ENCODE results near the gene ARRDC2.
"Not testable (repeated sequence)": the region's sequence is repeated elsewhere in the genome, so short reads cannot be mapped to it uniquely, and the experiment has no call there.

ARRDC2 gene

DNA sequence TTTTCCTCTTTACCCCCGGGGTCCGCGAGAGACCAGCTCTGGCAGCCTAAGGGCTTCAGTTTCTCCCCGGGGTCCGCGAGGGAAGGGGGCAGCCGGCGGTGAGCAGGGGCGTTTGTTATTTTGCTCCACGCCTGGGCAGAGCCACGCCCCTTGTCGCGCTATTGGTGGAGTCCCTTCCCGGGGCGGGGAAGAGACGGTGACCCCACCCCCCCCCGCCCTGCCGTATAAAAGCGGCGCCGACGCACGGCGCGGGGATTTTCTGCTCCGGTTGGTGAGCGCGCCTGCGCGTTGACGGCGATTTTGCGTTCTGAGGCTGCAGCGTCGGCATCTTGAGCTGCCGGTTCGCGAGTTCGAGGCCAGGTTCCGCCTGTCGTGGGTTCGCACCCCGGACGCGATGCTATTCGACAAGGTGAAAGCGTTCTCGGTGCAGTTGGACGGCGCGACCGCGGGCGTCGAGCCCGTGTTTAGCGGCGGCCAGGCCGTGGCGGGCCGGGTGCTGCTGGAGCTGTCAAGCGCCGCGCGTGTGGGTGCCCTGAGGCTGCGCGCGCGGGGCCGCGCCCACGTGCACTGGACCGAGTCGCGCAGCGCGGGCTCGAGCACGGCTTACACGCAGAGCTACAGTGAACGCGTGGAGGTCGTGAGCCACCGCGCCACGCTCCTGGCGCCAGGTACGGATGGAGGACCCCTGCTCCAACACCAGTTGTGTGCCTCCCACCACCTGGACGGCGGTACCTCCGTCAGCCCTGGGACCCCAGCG, at the start of gene ARRDC2:
Gene ARRDC2, plus strand, starts transcription at position 254 of the 757 bp plus-strand sequence. Its CDS starts 141 bp downstream, at position 395.
- DNase-seq, result peak; percentile 95

DNA sequence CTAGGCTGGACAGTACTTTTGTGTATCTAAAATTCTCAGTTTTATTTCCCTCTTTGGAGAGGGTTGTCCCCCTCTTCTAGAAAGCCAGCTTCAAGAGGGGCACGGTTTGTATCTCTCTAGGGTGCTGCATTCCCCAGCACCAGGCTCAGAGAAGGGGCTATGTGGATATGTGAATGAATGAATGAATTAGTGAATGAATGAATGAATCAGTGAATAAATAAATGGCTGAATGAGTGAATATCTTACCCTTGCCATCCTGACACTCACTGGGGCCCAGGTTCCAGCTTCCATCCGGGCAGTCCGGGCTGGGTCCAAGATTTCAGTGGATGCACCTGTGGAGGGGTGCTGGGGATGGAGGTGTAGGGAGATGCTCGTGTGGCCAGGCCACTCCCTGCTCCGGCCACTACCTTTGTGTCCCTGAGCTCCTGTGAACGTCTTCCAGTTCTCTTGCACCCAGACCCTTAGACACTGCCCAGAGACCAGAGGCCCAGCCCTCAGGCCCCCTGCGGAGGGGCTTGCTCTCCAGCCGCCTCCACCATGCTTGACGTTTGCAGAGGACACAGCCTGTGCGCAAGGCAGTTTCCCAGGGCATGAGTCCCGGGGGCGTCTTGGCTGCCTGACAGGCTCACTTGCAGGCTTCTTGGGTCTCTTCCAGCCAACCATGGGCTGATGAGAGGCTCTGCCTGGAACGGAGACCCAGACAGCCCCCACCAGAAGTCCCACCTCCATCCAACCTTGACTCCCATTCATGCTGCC, 43.9 kb upstream of the ARRDC2 start:
- DNase-seq, result no peak

DNA sequence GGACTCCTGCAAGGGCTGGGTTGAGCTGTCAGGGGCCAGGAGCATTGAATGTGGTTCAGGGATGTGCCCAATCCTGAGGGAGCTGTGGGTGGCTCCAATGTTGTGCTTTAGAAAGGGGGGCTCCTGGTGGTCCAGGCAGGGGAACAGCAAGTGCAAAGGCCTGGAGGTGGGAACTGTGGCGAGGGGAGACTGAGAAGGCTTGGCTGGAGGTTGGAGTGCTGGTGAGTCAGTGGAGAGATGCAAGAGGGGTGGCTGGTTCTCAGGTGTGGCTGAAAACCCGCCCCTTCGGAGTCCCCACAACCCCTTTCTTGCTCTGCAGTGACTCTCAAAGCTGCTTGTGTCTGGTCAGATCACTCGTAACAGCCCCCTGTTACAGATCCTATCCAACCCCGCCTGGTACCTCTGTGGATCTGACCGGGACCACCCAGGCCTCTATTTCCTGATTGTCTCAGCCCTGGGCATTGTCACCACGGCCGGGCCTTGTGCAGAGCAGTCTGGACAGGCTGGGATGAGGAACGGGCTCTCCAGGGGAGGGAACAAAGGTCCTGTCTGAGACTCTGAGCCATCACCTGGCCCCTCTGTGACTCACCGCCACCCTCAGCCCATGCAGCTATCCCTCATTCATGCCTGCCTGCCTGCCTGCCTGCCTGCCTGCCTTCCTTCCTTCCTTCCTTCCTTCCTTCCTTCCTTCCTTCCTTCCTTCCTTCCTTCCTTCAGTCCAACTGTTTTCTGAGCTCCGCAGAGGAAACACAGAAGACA, 42.4 kb upstream of the ARRDC2 start:
- DNase-seq, result no peak

DNA sequence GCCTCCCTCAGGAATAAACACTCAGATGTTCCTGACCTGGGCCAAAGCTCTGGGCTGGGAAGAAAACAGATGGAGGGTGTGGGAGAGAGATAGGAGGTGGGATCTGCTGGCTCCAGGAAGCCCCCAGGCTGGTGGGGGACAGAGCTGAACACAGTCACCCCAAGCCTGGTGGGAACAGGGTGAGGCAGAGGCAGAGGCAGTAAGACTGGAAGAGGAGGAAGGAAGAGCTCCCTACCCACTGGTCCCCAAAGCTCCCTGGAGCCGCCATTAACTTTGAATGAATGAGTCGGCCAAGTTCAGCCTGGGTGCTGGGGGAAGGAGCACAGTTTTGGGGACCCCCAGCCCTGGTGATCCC, 41.9 kb upstream of the ARRDC2 start:
- DNase-seq, result no peak

DNA sequence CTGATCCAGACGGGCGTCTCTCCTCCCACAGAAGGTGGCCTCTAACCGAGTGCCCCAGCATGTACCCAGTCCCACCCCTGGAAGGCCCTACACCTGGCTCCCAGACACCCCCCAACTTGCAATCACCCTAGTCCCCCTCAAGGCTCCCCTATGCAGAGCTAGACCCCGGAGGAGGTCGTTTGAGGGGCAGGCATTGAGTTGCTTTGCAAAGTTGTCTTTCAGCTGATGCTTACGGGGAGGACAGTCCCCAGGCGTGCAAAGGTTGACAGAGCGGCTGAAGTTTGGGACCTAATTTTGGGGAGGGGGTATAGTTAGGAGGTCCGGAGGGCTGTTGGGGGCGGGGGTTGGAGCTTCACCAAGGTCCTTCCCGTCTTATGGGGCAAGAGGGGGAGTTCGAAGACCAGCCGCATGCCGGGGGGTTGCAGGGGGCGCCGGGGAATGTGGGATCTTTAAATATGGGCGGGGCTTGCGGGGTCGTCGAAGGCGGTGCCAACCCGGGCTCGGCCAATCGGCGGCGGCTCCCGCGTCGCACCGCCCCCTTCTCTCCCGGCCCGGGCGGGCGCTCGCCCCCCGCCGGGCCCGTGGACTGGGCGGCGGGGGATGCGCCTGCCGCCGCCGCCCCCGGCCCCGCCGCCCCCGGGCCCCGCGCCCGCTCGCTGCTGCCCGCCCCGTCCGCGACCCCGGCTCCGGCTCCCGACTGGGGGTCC, 41.3 kb upstream of the ARRDC2 start, which contains the start of gene KCNN1:
Gene KCNN1, plus strand, starts transcription at position 558 of the 707 bp plus-strand sequence. CDS start 6,782 bp downstream, outside the sequence.
- no peak for DNase-seq

DNA sequence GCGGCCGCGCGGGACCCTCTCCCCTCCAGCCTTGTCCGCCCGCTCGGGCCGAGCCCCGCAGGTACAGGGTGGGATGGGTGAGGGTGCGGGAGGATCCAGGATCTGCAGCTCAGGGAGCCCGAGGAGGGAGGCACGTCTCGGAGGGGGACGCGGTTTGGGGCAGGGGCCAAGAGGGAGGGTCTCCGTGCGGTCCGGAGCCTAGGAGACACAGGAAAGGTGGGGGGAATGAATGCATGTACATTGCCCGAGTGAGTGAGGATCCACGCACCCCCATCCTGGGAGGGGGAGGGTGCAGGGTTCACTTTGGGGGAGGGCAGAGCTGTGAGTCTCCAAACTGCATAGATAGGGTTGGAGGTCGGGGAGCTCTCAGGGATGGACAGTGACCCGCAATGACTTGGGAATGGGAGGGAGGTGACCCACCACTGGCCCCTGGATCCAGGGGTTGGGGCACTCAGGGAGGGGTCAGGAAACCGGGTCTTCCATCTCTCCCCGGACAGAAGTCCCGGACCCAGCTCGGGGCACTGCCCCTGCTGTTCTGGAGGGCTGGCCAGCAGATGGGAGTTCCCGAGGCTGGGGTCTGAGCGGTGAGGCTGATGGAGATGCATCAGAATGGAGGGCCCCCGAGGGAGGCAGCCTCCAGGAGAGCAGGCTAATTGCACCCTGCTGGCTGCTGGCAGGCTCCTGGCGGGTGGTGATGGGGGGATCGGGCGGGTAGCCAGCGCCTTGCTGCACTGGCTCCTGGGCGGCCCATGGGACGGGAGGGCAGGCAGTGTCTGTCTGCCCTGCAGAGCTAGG, 40.5 kb upstream of the ARRDC2 start:
- DNase-seq, result no peak

DNA sequence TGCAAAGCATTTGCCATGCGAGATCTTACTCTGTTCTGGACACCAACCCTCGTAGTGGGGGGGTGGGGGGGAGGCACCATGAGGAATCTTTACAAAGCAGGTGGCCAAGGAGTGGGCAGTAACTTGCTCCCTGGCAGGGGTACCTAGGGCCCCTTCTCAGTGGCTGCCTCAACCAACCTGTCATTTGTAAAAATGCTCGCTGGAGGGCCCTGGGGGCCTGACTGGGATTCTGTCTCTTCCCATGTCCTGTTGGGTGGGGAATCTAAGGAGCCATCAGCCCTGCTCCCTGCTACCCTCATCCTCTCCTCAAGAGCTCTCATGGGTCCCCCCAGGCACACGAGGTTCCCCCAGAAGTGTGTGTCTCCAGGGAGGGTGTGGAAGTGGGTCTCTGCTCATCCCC, 39.6 kb upstream of the ARRDC2 start:
- no peak for DNase-seq

DNA sequence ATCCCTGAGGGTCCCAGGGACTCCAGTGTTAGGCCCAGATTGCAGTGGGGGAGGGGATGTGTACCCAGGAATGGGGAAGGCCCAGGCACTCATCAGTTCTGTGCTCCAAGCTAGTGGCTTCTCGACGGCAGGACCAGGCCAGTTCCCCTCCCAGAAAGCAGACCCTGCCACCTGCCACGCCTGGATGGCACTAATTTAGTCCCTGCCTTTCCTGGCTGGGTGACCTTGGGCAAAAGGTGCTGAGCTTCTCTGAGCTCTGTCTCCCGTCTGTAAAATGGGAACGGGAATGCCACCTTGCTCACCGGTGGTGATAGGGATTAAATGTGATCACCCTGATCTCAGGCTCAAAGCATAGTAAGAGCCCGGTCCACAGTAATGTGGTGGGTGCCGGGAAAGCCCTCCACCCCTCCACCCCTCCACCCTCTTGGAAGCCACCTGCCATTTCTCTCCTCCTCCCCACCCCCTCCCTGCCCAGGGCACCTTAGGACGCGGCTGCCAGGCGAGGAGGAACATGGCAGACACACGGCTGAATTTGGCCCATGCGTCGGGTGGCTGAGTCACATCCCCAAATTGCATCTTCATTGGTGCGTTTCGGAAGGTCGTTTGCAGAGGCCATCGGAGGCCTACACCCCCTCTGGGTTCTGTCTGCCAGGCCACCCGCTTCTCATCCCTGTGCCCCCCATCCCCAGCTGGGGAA, 38.7 kb upstream of the ARRDC2 start:
- no peak for DNase-seq

DNA sequence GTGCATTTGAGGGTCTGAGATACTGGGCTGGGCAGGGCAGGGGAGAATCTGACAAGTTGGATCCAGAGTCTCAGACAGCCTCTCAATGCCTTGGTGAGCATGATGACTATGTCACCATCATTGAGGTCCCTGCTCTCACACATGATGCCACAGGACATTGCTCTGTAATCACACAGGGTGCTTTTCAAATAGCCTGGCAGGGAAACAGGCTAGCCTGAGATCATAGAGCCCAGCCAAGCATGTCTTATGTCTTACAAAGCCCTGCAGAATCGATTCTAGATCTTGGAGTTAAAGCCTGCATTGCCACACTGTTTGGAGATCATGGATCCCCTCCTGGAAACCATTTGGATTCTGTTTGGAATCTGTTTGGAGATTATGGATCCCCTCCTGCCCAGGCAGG, 35.7 kb upstream of the ARRDC2 start:
- DNase-seq, result no peak

DNA sequence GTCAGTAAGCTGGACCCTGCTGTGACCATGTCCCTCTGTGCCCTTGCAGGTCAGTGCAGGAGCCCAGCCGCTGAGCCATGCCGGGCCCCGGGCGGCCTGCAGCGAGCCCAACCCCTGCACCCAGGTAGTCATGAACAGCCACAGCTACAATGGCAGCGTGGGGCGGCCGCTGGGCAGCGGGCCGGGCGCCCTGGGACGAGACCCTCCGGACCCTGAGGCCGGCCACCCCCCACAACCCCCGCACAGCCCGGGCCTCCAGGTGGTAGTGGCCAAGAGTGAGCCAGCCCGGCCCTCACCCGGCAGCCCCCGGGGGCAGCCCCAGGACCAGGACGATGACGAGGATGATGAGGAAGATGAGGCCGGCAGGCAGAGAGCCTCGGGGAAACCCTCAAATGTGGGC, 34.2 kb upstream of the ARRDC2 start:
- no peak for DNase-seq

DNA sequence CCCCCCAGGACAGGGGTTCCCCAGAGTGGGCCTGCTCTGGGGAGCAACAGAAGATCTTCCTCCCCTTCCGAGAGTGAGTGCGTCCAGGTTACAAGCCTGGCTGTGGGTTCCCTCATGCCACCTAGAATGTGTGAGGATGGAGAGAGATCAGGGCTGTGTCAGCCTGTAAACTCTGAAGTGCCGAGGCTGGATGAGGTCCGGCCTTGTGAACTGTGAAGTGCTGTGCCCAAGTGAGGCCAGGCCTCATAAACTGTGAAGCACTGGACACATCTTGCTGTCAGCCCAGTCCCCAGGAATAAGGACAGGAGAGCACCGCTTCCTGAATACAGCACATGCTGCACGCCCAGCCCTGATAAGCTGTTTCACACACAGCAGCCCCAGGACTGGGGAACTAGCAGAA, 33.4 kb upstream of the ARRDC2 start:
- no peak for DNase-seq

DNA sequence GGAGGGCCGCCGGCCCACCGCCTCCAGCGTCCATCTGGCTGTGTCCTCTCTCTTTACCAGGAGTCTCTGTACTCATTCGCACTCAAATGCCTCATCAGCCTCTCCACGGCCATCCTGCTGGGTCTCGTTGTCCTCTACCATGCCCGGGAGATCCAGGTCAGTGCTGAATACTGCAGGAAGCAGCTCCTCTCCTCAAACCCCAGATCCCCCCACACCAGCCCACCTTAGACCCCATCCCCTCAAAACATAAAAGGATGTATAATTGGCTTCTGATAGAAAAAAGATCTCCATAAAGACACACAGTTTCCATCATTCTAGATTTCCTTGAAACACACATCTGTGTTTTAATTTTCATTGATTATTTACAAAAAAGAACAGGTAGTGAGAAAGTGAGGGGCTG, 32.9 kb upstream of the ARRDC2 start:
- DNase-seq, result no peak

DNA sequence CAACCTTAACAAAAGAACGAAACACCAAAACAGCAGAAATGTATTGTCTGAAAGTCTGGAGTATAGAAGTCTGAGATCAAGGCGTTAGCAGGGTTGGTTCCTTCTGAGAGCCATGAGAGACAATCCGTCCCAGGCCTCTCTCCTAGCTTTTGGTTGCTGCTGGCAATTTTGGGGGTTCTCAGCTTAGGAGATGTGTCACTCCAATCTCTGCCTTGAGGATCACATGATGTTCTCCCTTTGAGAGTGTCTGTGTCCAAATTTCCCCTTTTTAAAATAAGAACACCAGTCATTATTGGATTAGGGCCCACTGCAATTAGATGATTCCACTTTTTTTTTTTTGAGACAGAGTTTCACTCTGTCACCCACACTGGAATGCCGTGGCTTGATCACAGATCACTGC, 30.9 kb upstream of the ARRDC2 start:
- DNase-seq, result no peak

DNA sequence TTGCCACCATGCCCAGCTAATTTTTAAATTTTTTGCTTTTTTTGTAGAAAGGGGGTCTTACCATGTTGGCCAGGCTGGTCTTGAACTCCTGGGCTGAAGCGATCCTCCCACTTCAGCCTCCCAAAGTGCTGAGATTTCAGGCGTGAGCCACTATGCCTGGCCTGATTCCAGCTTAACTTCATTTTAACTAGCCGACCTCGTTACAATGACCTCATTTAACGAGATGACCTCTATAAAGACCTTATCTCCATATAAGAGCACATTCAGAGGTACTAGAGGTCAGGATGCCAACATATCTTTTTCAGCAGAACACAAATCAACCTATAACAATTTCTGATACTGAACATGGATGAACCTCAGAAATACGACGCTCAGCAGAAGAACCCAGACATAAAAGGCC, 30.5 kb upstream of the ARRDC2 start:
- DNase-seq, result no peak

DNA sequence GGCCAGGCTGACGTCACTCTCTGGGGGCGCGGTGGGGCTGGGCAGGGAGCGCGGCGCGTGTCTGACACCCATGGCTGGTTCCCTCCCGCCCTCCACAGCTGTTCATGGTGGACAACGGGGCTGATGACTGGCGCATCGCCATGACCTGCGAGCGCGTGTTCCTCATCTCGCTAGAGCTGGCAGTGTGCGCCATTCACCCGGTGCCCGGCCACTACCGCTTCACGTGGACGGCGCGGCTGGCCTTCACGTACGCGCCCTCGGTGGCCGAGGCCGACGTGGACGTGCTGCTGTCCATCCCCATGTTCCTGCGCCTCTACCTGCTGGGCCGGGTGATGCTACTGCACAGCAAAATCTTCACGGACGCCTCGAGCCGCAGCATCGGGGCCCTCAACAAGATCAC, 26.4 kb upstream of the ARRDC2 start:
- DNase-seq, result no peak

DNA sequence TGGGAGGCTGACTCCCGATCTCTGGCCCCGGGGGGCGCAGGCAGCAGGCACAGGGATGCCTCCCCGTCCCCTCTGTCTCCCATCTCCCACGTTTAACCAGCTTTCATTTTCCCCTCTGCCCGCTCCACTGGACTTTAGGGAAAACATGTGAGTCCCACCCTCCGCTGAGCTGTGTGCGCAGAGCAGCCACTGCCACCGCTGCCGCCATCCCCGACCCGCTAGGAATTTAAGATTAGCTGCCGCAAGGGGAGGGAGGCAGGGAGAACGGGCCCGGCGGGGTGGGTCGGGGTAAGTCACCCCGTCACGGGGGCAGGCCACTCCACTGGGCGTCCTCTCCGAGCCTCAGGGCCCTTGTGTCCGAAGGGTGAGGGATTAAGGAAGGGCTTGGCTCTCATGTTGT, 25.5 kb upstream of the ARRDC2 start:
- no peak for DNase-seq

DNA sequence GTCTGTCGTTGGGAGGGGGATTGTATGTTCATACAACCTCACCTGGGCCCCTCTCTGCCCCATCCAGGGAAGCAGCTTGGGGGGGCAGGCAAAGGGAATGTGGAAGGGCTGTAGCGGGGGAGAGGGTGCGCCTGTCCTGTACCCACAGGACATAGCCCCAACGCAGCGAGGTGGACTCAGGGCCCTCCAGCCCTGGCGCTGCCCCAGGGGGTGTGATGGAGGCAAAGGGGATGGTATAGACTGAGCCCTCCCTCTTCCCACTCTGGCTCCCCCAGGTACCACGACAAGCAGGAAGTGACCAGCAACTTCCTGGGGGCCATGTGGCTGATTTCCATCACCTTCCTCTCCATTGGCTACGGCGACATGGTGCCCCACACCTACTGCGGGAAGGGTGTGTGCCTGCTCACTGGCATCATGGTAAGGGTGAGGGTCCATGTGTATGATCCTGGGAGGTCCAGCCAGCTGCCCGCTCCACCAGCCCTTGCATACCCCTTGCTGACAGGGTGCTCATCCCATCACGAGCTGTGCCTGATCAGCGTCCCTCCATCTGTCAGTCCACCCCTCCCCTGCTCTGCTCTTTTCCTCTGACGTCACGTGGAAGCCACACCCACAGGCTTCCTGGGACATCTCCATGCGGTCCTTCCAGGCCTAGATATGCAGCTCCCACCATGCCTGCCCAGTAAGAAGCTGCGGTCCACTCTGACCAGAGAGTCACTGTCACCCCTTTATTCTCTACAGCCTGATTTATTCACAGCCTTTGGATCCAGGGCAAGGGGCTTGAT, 22.7 kb upstream of the ARRDC2 start:
- no peak for DNase-seq

DNA sequence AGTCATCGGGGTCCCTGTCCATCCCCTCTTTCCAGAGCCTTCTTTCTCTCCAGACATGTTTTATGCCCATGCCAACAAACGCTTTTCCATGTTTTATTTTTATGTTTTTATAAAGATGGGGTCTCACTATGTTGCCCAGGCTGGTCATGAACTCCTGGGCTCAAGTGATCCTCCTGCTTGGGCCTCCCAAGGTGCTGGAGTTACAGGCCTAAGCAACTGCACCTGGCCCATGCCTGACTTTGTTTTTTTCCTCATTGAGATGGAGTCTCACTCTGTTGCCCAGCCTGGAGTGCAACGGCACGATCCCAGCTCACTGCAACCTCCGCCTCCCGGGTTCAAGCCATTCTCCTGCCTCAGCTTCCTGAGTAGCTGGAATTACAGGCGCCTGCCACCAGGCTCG, 21.4 kb upstream of the ARRDC2 start:
- DNase-seq, result not testable (repeated sequence)

DNA sequence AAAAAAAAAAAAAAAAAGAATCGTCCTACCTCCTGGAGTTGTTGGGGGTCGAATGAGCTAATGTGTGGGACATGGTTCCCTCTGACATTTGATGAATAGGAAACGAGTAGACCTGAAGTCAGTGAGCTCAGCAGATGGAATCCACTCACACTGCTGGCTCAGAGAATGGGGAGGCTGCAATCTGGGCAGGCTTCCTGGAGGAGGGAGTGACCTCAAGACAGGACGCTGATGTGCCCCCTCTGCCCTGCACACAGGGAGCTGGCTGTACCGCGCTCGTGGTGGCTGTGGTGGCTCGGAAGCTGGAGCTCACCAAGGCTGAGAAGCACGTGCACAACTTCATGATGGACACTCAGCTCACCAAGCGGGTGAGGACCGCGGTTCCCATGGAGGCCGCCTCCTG, 19.8 kb upstream of the ARRDC2 start:
- no peak for DNase-seq

DNA sequence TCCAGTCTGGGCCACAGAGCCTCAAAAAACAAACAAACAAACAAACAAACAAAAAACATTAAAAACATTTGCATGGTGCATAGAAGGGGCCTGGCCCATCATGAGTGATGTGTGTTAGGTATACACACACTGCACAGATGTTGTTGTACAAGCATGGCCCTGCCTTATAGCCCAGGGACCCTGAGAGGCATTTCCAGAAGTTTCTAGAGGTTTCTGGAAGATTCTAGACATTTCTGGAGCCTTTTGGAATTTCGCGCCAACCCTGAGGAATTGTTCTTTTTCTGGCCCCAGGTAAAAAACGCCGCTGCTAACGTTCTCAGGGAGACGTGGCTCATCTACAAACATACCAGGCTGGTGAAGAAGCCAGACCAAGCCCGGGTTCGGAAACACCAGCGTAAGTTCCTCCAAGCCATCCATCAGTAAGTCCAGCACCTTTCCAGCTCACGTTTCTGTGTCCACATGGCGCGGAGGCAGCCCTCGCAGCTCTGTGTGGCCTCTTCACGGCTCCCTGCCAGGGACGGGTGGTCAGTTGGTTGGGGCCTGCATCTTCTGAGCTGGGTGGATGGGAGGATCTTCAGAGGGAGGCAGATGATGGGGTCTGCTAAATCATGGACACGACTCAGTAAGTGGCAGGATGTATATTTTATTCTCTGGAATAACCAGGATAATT, 18.4 kb upstream of the ARRDC2 start:
- no peak for DNase-seq

Measured in RPMI8226 (cell line).